Activated CD8-positive, alpha-beta T cell treated with anti-CD3 and anti-CD28 coated beads for 36 hours (primary cell): Measurements from ENCODE around the gene CPLX1. TPM values are rescaled to one million over a fixed set of nuclear protein-coding genes. Genes with fewer than 3 reads are reported as not detected.

Experiments used
- ATAC-seq: fragments of 200-7000 bp; cut with Tn5 transposase; one replicate; pipeline ENCODE4 v1.10.0; 2021; ENCODE audit warnings: mild to moderate bottlenecking, moderate library complexity
- CTCF ChIA-PET: fragments of 350-600 bp; sonication (Branson Sonifier 250); formaldehyde crosslinking; loops from one replicate; lab custom pipeline; 2021; ENCODE audit warnings: antibody characterized with exemption; lab: Charles Lee
- POLR2A ChIA-PET: fragments of 350-600 bp; sonication (Branson Sonifier 250); formaldehyde crosslinking; loops from one replicate; lab custom pipeline; 2021; ENCODE audit warnings: antibody characterized with exemption; lab: Charles Lee
- DNase-seq: peaks from one replicate; pipeline ENCODE4 v3.0.0-alpha.2; 2020
- H3K27ac Mint-ChIP-seq: one replicate; pipeline ENCODE4 v1.8.0; 2021; ENCODE audit warnings: mild to moderate bottlenecking, mixed read lengths
- H3K27me3 Mint-ChIP-seq: one replicate; pipeline ENCODE4 v1.8.0; 2021; ENCODE audit warnings: mixed read lengths
- H3K36me3 Mint-ChIP-seq: one replicate; pipeline ENCODE4 v1.8.0; 2021; ENCODE audit warnings: low read depth, mixed read lengths
- H3K4me1 Mint-ChIP-seq: one replicate; pipeline ENCODE4 v1.8.0; 2021; ENCODE audit warnings: low read depth, mixed read lengths
- H3K4me3 Mint-ChIP-seq: one replicate; pipeline ENCODE4 v1.8.0; 2021; ENCODE audit warnings: mild to moderate bottlenecking, moderate library complexity, mixed read lengths
- H3K9me3 Mint-ChIP-seq: one replicate; pipeline ENCODE4 v1.8.0; 2021; ENCODE audit warnings: mixed read lengths
- intact Hi-C: fragments of 100-400 bp; cut with micrococcal nuclease; formaldehyde crosslinking; loops from one replicate; pipeline ENCODE4 v1.10.0; 2022
- total RNA-seq, 2 experiments: library from RNA; stranded (reverse); gene quantifications; one replicate each; pipeline ENCODE4 v1.2.3, GENCODE V29; 2021
- TF ChIP-seq, protein P1 (sequence below): fragments of 200-600 bp; IDR thresholded peaks from one replicate; pipeline ENCODE4 v1.8.0; 2022; ENCODE audit warnings: antibody characterized with exemption, mild to moderate bottlenecking

Gene CPLX1
- total RNA-seq, 2 experiments from 2014 or later, result not detected

DNA sequence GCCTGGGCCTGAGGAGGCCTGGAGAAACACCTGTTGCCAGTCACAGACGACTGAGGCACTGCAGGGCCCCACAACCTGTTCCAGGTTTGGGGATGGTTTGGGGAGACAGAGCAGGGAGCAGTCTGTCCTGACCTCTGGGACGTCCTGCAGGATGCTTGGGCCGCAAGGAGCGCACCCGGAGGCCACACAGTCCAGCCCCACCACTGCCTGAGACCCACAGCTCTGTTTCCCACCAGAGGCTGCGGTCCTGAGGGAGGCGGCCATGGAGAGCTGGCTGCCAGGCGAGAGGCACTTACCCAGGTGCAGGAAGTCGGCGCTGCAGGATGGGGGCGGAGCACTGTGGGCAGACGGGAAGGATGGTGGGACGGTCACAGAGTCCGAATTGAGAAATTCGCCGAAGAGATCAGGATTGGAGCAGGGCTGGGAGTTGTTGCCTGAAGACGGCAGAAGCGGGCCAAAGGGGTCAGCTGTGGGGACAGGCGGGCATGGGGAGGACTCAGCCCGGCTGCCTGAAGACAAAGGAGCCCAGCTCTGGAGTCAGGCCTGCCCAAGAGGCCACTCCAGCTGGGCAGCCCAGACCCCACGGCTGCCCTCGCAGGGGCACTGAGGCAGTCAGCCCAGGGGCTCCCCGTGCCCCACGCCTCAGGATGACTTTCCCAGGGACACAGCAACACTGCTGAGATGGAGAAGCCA, 40.3 kb upstream of the CPLX1 start:
- H3K4me1 Mint-ChIP-seq, result peaks cover 5% of the 10 kb centered on the region
- POLR2A ChIA-PET, result no interaction called here
- DNase-seq, result no peak
- H3K4me3 Mint-ChIP-seq, result no peak overlapping the region
- no peaks in the 10 kb centered on the region for H3K27me3 Mint-ChIP-seq
- TF ChIP-seq, protein P1, sequence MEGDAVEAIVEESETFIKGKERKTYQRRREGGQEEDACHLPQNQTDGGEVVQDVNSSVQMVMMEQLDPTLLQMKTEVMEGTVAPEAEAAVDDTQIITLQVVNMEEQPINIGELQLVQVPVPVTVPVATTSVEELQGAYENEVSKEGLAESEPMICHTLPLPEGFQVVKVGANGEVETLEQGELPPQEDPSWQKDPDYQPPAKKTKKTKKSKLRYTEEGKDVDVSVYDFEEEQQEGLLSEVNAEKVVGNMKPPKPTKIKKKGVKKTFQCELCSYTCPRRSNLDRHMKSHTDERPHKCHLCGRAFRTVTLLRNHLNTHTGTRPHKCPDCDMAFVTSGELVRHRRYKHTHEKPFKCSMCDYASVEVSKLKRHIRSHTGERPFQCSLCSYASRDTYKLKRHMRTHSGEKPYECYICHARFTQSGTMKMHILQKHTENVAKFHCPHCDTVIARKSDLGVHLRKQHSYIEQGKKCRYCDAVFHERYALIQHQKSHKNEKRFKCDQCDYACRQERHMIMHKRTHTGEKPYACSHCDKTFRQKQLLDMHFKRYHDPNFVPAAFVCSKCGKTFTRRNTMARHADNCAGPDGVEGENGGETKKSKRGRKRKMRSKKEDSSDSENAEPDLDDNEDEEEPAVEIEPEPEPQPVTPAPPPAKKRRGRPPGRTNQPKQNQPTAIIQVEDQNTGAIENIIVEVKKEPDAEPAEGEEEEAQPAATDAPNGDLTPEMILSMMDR, result no peak
- no peaks in the 10 kb centered on the region for H3K9me3 Mint-ChIP-seq
- H3K36me3 Mint-ChIP-seq, result peaks cover 36% of the 10 kb centered on the region
- intact Hi-C loops, result no loop called here
- CTCF ChIA-PET, result no interaction called here
- H3K27ac Mint-ChIP-seq, result no peak overlapping the region
- ATAC-seq, result no peak

DNA sequence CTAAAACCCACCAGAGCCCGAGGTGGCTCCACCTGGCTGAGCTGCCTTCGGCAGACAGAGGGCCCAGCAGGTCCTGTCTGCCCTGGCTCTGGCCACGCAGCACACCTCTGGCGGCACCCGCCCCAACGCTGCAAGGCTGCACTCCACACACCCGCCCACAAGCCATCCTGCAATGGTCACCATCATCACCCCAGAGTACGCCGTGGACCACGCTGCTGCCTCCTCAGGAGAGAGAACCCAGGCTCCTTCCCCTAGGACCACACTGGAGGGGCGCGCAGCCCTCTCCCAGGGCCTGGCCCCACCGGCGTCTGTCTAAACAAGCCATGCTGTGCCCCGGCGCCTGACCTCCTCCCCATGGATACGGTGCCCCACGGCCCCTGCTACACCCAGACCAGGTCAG, 39.6 kb upstream of the CPLX1 start:
- POLR2A ChIA-PET, result no interaction called here
- intact Hi-C loops, result no loop called here
- TF ChIP-seq, protein P1, result no peak
- DNase-seq (no peak), ATAC-seq (no peak)
- peaks cover 5% of the 10 kb centered on the region for H3K4me1 Mint-ChIP-seq
- H3K36me3 Mint-ChIP-seq, result peaks cover 36% of the 10 kb centered on the region
- no peak overlapping the region for H3K27ac Mint-ChIP-seq
- no peaks in the 10 kb centered on the region for H3K27me3 Mint-ChIP-seq
- H3K9me3 Mint-ChIP-seq, result no peaks in the 10 kb centered on the region
- no peak overlapping the region for H3K4me3 Mint-ChIP-seq
- CTCF ChIA-PET, result no interaction called here

DNA sequence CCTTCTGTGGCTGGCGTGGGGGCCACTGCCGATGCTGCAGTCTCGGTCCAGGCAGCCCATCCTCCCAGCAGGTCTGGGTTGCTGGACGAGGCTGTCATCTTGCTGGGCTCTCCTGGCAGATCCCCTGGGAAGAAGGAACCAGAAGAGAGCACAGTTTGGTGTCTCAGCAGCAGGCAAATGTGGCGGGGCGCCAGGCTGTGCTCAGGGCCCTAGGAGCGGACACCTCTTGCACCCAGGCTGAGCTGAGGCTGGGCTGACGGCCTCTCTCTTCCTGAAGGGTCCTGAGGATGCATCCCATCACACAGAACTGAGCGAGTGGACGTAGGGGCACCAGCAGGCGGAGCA, 39.2 kb upstream of the CPLX1 start:
- DNase-seq (no peak), ATAC-seq (no peak)
- CTCF ChIA-PET, result no interaction called here
- intact Hi-C loops, result no loop called here
- Mint-ChIP-seq H3K27me3 (no peaks in the 10 kb centered on the region), H3K4me1 (peaks cover 5% of the 10 kb centered on the region), H3K9me3 (no peaks in the 10 kb centered on the region), H3K27ac (no peak overlapping the region), H3K4me3 (no peak overlapping the region), H3K36me3 (peaks cover 35% of the 10 kb centered on the region)
- TF ChIP-seq, protein P1, result no peak
- POLR2A ChIA-PET, result no interaction called here

DNA sequence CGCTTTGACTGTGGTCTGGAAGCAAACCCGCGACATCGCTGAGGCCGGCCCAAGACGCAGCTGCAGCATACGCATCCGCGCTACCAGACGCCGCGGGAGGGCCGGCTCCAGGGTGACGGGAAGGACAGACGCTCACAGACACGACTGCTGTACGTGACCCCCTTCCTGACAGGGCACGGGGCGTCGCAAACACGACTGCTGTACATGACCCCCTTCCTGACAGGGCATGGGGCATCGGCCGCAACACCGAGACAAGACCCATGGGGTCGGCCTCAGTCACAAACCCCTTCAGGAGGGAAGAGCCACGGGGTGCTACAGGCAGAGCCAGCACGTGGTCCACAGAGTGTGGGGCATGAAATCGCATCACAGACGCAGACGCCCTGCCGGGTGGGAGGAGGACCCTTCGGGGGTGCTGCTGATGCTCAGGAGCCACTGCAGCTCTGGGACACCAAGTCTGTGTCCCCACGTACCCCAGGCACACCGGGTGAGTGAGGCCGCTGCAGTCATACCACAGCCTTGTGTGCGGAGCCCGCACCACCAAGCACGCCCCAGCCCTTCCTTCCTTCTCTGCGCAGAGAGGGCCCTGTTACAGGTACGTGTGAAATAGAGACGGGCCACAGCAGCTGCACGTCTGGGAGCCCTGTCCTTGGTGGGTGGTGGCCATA, 38.7 kb upstream of the CPLX1 start:
- peaks cover 35% of the 10 kb centered on the region for H3K36me3 Mint-ChIP-seq
- intact Hi-C loops, result no loop called here
- H3K4me3 Mint-ChIP-seq, result no peak overlapping the region
- TF ChIP-seq, protein P1, result no peak
- no peaks in the 10 kb centered on the region for H3K27me3 Mint-ChIP-seq
- peaks cover 5% of the 10 kb centered on the region for H3K4me1 Mint-ChIP-seq
- ChIA-PET POLR2A (interaction anchor here (0.6 kb wide), 1 partner anchor 92 kb away, joined by 3 read pairs; no protein-coding TSS in a partner anchor), CTCF (no interaction called here)
- ATAC-seq (no peak), DNase-seq (no peak)
- H3K27ac Mint-ChIP-seq, result no peak overlapping the region
- no peaks in the 10 kb centered on the region for H3K9me3 Mint-ChIP-seq

DNA sequence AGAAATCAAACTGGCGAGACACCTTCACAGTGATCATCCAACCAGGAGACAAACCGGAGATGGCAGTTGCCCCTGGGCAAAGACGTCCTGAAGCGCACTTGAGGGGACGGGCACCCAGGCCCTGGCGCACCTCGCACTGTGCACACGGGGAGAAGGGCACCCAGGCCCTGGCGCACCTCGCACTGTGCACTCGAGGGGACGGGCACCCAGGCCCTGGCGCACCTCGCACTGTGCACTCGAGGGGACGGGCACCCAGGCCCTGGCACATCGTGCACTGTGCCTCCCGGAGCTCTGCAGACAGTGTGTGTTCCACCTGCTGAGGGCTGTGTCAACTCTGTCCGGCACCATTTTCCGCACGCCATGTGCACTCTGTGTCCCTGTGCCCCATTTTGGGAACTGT, 34.6 kb upstream of the CPLX1 start:
- H3K27ac Mint-ChIP-seq, result no peak overlapping the region
- no peak for ATAC-seq
- peaks cover 8% of the 10 kb centered on the region for H3K9me3 Mint-ChIP-seq
- intact Hi-C loops, result no loop called here
- POLR2A ChIA-PET, result no interaction called here
- H3K36me3 Mint-ChIP-seq, result peaks cover 55% of the 10 kb centered on the region
- TF ChIP-seq, protein P1, result no peak
- H3K27me3 Mint-ChIP-seq, result no peaks in the 10 kb centered on the region
- H3K4me3 Mint-ChIP-seq, result no peak overlapping the region
- peaks cover 8% of the 10 kb centered on the region for H3K4me1 Mint-ChIP-seq
- no peak for DNase-seq
- CTCF ChIA-PET, result interaction anchor here (0.8 kb wide), 1 partner anchor 119 kb away, joined by 3 read pairs; no protein-coding TSS in a partner anchor
